Measurements from ENCODE around the gene EEA1.
"Not testable (repeated sequence)": the region's sequence is repeated elsewhere in the genome, so short reads cannot be mapped to it uniquely, and the experiment has no call there.

Gene EEA1

GRCh38 chr12:92794814-92795213 lies 134.3 kb downstream of the EEA1 start:
- DNase-seq, result no peak

- DNase-seq, result not testable (repeated sequence)
These were observed 134.7 kb downstream of the EEA1 start for GRCh38 chr12:92794356-92794755.

- no peak for DNase-seq
These were observed 143.1 kb downstream of the EEA1 start for GRCh38 chr12:92786045-92786444.

GRCh38 chr12:92785563-92785950 lies 143.5 kb downstream of the EEA1 start:
- no peak for DNase-seq

GRCh38 chr12:92784797-92785562 lies 144.1 kb downstream of the EEA1 start:
- DNase-seq, result peak; percentile 59

- no peak for DNase-seq
These were observed 144.7 kb downstream of the EEA1 start for GRCh38 chr12:92784356-92784755.

- no peak for DNase-seq
These were observed 149.2 kb downstream of the EEA1 start for GRCh38 chr12:92779902-92780301.

GRCh38 chr12:92778525-92778924 lies 150.6 kb downstream of the EEA1 start:
- DNase-seq, result no peak

- DNase-seq, result no peak
These were observed 153.7 kb downstream of the EEA1 start for GRCh38 chr12:92775416-92775815.

- DNase-seq, result no peak
These were observed 158.1 kb downstream of the EEA1 start for GRCh38 chr12:92771001-92771400.

GRCh38 chr12:92769124-92769901 lies 159.8 kb downstream of the EEA1 start:
- no peak for DNase-seq

- DNase-seq, result no peak
These were observed 163.2 kb downstream of the EEA1 start for GRCh38 chr12:92765871-92766270.

GRCh38 chr12:92764831-92765230 lies 164.3 kb downstream of the EEA1 start:
- no peak for DNase-seq

- no peak for DNase-seq
These were observed 166.3 kb downstream of the EEA1 start for GRCh38 chr12:92762773-92763172.

GRCh38 chr12:92759634-92760268 lies 169.3 kb downstream of the EEA1 start:
- DNase-seq, result no peak

- DNase-seq, result no peak
These were observed 171.4 kb downstream of the EEA1 start for GRCh38 chr12:92757597-92758121.

- no peak for DNase-seq
These were observed 172.0 kb downstream of the EEA1 start for GRCh38 chr12:92756898-92757596.

- DNase-seq, result no peak
These were observed 174.9 kb downstream of the EEA1 start for GRCh38 chr12:92753976-92754885.

GRCh38 chr12:92749691-92750090 lies 179.4 kb downstream of the EEA1 start:
- not testable (repeated sequence) for DNase-seq

- no peak for DNase-seq
These were observed 181.9 kb downstream of the EEA1 start for GRCh38 chr12:92747151-92747550.

GRCh38 chr12:92745856-92746550 lies 183.1 kb downstream of the EEA1 start:
- no peak for DNase-seq
